ENCODE data around the gene DCTN2. TPM values are rescaled to one million over a fixed set of nuclear protein-coding genes. Genes with fewer than 3 reads are reported as not detected.

The DCTN2 gene
- total RNA-seq = 166 and 209 TPM in 2 replicates

GRCh38 chr12:57546438-57547287 lies at the start of gene DCTN2:
DCTN2 (minus strand) TSS chr12:57547192; CDS start chr12:57547063, 129 bp downstream.

GRCh38 chr12:57590864-57591781 lies 44.1 kb upstream of the DCTN2 start, which contains the start of gene PIP4K2C:
PIP4K2C (plus strand) TSS chr12:57591192; CDS start chr12:57591290, 98 bp downstream.

GRCh38 chr12:57549909-57550640 lies 3.1 kb upstream of the DCTN2 start, which contains the start of gene KIF5A:
KIF5A (plus strand) TSS chr12:57550044; CDS start chr12:57550272, 228 bp downstream.

GRCh38 chr12:57522011-57522886 lies 24.7 kb downstream of the DCTN2 start, which contains the start of gene MBD6:
MBD6 (plus strand) TSS chr12:57522824; CDS start chr12:57524304, 1,480 bp downstream.

GRCh38 chr12:57520053-57520818 lies 26.8 kb downstream of the DCTN2 start, which contains the start of gene DDIT3:
DDIT3 (minus strand) TSS chr12:57520514; CDS start chr12:57517406, 3,108 bp downstream.

GRCh38 chr12:57487597-57488401 lies 59.2 kb downstream of the DCTN2 start, which contains the start of gene MARS1:
MARS1 (plus strand) TSS chr12:57488068; CDS start chr12:57488091, 23 bp downstream.

Other genes starting within 250 kb of the DCTN2 start
- gene R3HDM2, start 116.1 kb downstream of the DCTN2 start, total RNA-seq = 16.8 and 18.7 TPM in 2 replicates
- under 0.01 TPM in 1 of 2 replicates, not detected in the other for gene INHBC, start 112.4 kb downstream of the DCTN2 start, total RNA-seq
- 8.0 and 10.9 TPM in 2 replicates for gene INHBE, start 91.9 kb downstream of the DCTN2 start, total RNA-seq
- gene GLI1, start 87.4 kb downstream of the DCTN2 start, total RNA-seq = 1.5 and 1.8 TPM in 2 replicates
- gene ARHGAP9, start 67.3 kb downstream of the DCTN2 start, total RNA-seq = not detected in 2 replicates
- gene MARS1, start 59.1 kb downstream of the DCTN2 start, total RNA-seq = 160 and 168 TPM in 2 replicates
- 44.3 and 48.3 TPM in 2 replicates for gene DDIT3, start 26.7 kb downstream of the DCTN2 start, total RNA-seq
- 4.7 and 9.4 TPM in 2 replicates for gene MBD6, start 24.4 kb downstream of the DCTN2 start, total RNA-seq
- gene KIF5A, start 2.9 kb upstream of the DCTN2 start, total RNA-seq = 0.45 and 0.50 TPM in 2 replicates
- 12.2 and 14.3 TPM in 2 replicates for gene PIP4K2C, start 44.0 kb upstream of the DCTN2 start, total RNA-seq
- gene DTX3, start 57.6 kb upstream of the DCTN2 start, total RNA-seq = 21.0 and 22.1 TPM in 2 replicates
- 15.6 and 16.5 TPM in 2 replicates for gene ARHGEF25, start 64.2 kb upstream of the DCTN2 start, total RNA-seq
- gene B4GALNT1, start 86.0 kb upstream of the DCTN2 start, total RNA-seq = 1.3 and 1.7 TPM in 2 replicates
- gene OS9, start 146.9 kb upstream of the DCTN2 start, total RNA-seq = 144 and 160 TPM in 2 replicates
- gene AGAP2, start 191.6 kb upstream of the DCTN2 start, total RNA-seq = under 0.01 and 0.15 TPM in 2 replicates
- 47.7 and 49.4 TPM in 2 replicates for gene TSPAN31, start 197.8 kb upstream of the DCTN2 start, total RNA-seq
- 202 and 252 TPM in 2 replicates for gene CDK4, start 205.1 kb upstream of the DCTN2 start, total RNA-seq
- gene MARCHF9, start 207.9 kb upstream of the DCTN2 start, total RNA-seq = 2.2 and 2.4 TPM in 2 replicates
- gene CYP27B1, start 219.9 kb upstream of the DCTN2 start, total RNA-seq = 0.15 and 1.7 TPM in 2 replicates
- gene METTL1, start 224.9 kb upstream of the DCTN2 start, total RNA-seq = 15.3 and 16.1 TPM in 2 replicates
- gene EEF1AKMT3, start 225.4 kb upstream of the DCTN2 start, total RNA-seq = 3.9 and 5.4 TPM in 2 replicates
- gene TSFM, start 235.6 kb upstream of the DCTN2 start, total RNA-seq = 30.8 and 31.8 TPM in 2 replicates